PFSK-1 (cell line): ENCODE measurements around the gene ELF3.

ENCODE experiments used
- POLR2AphosphoS5 ChIP-seq: IDR thresholded peaks from 2 replicates; pipeline ENCODE4 v1.6.1; 2012; ENCODE audit warnings: low read depth, mild to moderate bottlenecking, control low read depth, low read length, moderate library complexity
- SIN3A ChIP-seq: IDR thresholded peaks from 2 replicates; pipeline ENCODE4 v1.6.1; 2012; ENCODE audit warnings: mild to moderate bottlenecking, low read length, moderate library complexity, borderline replicate concordance; ENCODE audit not compliant: insufficient read depth

- no peak for TF ChIP-seq POLR2AphosphoS5
- TF ChIP-seq SIN3A: no peak
These were observed 834 bp upstream of the ELF3 start for GRCh38 chr1:202009326-202010179.
